ENCODE data around the gene FRMD7.

FRMD7 gene

GRCh38 chrX:132031867-132032266, 96.0 kb downstream of the FRMD7 start:
- DNase-seq = no peak

GRCh38 chrX:132030264-132030663, 97.6 kb downstream of the FRMD7 start:
- DNase-seq = no peak
